Brain microvascular endothelial cell (primary cell): ENCODE data around the gene TACR2.
A peak's percentile ranks its signal among the peaks of the same experiment; 100 is the strongest.

Experiments used
- DNase-seq: peaks from one replicate; pipeline ENCODE4 v3.0.0-alpha.2; 2020
- H3K27ac ChIP-seq: fragments of 250-450 bp; sonication (Bioruptor Pico); 2 replicates; pipeline ENCODE4 v1.5.1; 2020; ENCODE audit warnings: mild to moderate bottlenecking, moderate library complexity
- H3K27me3 ChIP-seq: fragments of 250-450 bp; sonication (Bioruptor Pico); replicated peaks from 2 replicates; pipeline ENCODE4 v1.5.1; 2020; ENCODE audit warnings: mild to moderate bottlenecking
- H3K36me3 ChIP-seq: fragments of 250-450 bp; sonication (Bioruptor Pico); replicated peaks from 2 replicates; pipeline ENCODE4 v1.5.1; 2020; ENCODE audit warnings: mild to moderate bottlenecking
- H3K4me3 ChIP-seq: 2 replicates; pipeline ENCODE4 v1.5.1; 2011; ENCODE audit warnings: low read depth, mild to moderate bottlenecking, control low read depth, low read length, moderate library complexity
- in situ Hi-C: cut with HindIII; loops from 2 replicates; pipeline ENCODE4 v1.10.0; 2017; ENCODE audit warnings: low sequenced_read_pairs, low pct_ligation_motif_present
- TF ChIP-seq, protein P1 (sequence below): IDR thresholded peaks from 2 replicates; pipeline ENCODE4 v1.5.1; 2011; ENCODE audit warnings: low read depth, mild to moderate bottlenecking, moderate library complexity, low read length, control low read depth, inconsistent platforms; ENCODE audit errors: missing control alignments

The TACR2 gene

DNA sequence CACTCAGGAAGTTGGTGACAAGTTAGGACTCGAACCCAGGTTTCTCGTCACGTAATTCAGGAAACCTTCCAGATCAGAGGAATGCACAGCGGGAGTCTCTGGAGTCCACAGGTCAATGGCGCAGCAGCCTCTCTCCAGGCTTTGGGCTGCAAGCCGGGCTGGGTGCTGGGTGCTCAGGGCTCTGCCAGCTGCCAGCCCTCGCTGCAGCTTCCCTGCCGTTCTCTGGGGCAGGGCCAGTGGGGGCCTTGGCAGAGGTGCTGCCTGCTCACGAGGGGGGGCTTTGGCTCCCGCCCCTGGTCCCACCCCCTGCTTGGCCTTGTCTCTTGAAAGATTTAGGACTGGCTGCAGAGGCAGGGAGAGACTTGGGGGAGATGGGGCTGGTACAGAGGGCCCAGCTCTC, at the start of gene TACR2:
Gene TACR2, minus strand, starts transcription at position 224 of the 400 bp plus-strand sequence. CDS start 595 bp downstream, outside the sequence.
- H3K36me3 ChIP-seq = no peaks in the 10 kb centered on the region
- no peaks in the 10 kb centered on the region for H3K27me3 ChIP-seq
- H3K4me3 ChIP-seq = no peak within 1 kb of the TSS
- in situ Hi-C loops = no loop called here
- TF ChIP-seq, protein P1, sequence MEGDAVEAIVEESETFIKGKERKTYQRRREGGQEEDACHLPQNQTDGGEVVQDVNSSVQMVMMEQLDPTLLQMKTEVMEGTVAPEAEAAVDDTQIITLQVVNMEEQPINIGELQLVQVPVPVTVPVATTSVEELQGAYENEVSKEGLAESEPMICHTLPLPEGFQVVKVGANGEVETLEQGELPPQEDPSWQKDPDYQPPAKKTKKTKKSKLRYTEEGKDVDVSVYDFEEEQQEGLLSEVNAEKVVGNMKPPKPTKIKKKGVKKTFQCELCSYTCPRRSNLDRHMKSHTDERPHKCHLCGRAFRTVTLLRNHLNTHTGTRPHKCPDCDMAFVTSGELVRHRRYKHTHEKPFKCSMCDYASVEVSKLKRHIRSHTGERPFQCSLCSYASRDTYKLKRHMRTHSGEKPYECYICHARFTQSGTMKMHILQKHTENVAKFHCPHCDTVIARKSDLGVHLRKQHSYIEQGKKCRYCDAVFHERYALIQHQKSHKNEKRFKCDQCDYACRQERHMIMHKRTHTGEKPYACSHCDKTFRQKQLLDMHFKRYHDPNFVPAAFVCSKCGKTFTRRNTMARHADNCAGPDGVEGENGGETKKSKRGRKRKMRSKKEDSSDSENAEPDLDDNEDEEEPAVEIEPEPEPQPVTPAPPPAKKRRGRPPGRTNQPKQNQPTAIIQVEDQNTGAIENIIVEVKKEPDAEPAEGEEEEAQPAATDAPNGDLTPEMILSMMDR = no peak
- no peak within 1 kb of the TSS for H3K27ac ChIP-seq
- no peak for DNase-seq

DNA sequence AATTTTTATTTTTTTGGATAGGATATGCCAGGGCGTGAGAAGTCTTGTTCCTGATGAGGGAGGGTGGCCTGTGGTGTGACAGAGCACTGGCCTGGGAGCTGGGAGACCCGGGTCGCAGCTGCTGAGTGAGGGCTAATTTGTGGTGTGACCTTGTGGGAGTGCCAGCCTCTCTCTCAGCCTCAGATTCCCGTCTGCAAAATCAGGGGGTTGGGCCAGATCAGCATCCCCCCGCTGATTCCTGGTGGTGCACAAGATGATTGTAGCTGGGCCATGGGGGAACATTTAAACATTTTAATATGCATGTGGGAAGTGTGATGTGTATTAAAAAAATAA, 49.4 kb upstream of the TACR2 start:
- Histone ChIP-seq H3K4me3 (no peak overlapping the region), H3K27me3 (no peaks in the 10 kb centered on the region), H3K27ac (no peak overlapping the region), H3K36me3 (no peaks in the 10 kb centered on the region)
- TF ChIP-seq, protein P1 = no peak
- no peak for DNase-seq
- in situ Hi-C loops = no loop called here

DNA sequence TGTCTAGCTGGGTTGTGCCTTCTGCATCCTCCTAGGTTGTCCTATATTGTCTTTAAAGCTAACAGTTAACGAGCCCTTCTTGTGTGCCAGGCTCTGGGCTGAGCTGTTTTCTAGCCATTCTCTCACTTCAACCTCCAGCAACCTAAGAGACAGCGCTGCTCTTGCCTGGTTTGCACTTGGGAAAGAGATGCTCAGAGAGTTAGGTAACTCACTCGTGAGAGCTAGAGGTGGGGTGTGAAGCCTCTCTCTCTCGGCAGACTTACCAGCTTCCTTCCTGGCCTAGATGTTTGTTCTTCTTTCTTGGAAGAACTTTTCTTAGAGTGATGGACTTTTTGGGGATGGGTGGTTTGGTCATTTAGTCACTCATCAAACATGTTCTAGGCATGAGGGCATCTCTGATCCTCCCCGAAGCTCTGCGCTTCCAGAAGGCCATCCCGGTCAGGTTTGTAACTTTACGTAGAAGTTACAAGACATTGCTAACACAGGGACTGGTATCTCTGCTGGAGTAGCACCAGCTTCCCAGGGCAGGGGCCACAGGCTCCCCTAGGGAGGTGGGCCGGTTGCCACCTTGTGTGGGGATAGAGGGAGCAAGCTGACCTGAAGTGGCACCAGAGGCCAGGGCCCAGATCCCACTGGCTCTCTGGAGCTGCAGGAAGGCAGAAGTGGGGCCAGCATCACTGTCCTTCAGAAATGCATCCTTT, 48.9 kb upstream of the TACR2 start:
- TF ChIP-seq, protein P1 = no peak
- Histone ChIP-seq H3K36me3 (no peaks in the 10 kb centered on the region), H3K27ac (no peak overlapping the region), H3K27me3 (no peaks in the 10 kb centered on the region), H3K4me3 (no peak overlapping the region)
- DNase-seq = no peak
- in situ Hi-C loops = no loop called here

DNA sequence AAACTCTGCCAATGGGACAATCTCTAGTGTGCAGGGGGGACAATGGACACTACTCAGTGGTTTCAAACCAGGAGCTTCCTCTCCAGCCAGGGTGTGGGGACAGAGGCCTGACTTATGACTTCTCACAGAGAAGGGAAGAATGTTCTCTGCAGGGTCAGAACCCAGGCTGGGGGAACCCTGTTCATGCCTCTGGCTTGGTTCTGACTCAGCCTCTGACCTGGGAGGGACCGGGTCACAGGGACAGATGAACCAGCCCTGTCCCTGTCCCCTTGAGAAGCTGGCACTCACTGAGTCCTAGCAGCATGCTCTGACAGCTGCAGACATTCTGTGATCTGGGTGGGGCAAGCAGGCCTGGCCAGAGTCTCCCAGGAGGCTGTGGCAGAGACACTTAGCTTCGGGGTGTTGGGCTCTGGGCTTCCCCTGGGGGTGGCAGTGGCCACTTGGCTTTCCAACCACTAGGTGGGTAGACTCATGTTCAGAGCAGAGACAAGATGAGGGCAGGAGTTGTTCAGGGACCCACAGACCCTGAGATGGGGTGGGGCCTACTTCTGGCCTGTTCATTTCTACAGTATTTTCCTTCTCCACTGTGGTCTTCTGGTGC, 48.2 kb upstream of the TACR2 start:
- Histone ChIP-seq H3K27ac (no peak overlapping the region), H3K36me3 (no peaks in the 10 kb centered on the region), H3K27me3 (no peaks in the 10 kb centered on the region), H3K4me3 (no peak overlapping the region)
- in situ Hi-C loops = no loop called here
- DNase-seq = no peak
- TF ChIP-seq, protein P1 = peak; percentile 7

DNA sequence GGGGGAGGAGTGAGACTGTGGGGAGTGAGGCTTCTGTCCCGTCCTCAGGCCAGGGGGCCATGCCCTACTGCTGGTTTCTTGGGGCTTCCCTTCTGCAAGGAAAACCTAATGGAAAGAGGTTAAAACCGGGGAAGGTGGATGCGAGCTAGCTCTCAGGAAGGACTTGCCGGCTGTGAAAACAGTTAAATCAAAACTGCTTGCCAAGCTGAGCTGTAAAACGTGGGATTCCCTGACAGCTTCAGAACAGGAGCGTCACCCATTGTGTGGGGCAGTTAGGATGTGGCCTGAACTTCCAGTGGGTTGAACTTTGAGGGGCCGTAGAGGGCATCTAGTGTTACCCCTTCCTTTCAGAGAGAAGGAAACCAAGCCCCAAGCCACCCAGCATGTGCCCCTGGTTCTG, 47.7 kb upstream of the TACR2 start:
- no peak overlapping the region for H3K4me3 ChIP-seq
- in situ Hi-C loops = no loop called here
- H3K27ac ChIP-seq = no peak overlapping the region
- no peaks in the 10 kb centered on the region for H3K36me3 ChIP-seq
- TF ChIP-seq, protein P1 = no peak
- H3K27me3 ChIP-seq = no peaks in the 10 kb centered on the region
- no peak for DNase-seq
